ENCODE measurements around the gene TLK2.
"Not testable (repeated sequence)": the region's sequence is repeated elsewhere in the genome, so short reads cannot be mapped to it uniquely, and the experiment has no call there.

TLK2 gene

DNA sequence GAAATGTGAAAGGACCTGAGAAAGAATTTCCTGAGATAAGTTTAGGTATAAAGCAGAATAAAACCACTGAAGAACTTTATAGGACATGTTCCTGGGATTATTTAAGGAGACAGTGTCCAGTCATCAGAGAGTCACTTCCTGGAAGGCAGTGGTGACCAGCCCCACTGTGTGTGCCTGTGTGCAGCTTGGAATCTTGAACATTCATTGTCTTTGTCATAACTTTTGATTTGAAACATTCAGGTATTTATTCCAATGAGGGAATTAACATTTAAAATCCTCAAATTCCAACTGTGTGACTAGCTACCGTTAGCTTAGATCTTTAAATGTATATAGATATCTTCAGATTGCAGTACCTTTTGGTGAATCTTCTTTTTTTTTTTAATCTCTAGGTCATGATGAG lies 87.2 kb downstream of the TLK2 start:
- DNase-seq = no peak

DNA sequence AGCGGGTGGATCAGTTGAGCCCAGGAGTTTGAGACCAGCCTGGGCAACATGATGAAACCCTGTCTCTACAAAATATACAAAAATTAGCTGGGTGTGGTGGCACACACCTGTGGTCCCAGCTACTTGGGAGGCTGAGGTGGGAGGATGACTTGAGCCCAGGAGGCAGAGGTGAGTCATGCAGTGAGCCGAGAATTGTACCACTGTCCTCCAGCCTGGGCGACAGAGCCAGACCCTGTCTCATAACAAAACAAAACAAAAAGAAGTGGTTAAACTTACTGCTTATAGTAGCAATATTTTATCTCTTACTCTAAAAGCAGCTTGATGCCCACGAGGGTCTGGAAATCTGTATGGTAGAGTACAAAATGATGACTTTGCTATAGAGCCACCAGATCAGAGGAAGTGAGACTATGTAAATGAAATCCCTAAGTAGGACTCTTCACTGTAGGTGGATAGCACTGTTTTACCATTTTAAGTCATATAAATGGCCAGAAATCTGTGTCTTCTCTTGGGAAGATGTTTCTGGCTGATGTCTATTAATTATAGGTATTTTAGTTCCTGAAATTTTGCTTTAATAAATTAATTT lies 88.5 kb downstream of the TLK2 start:
- DNase-seq = no peak

- DNase-seq = no peak
Observed at GRCh38 chr17:62572488-62572887, 93.9 kb downstream of the TLK2 start.

GRCh38 chr17:62572888-62573401 lies 94.3 kb downstream of the TLK2 start:
- DNase-seq = no peak

DNA sequence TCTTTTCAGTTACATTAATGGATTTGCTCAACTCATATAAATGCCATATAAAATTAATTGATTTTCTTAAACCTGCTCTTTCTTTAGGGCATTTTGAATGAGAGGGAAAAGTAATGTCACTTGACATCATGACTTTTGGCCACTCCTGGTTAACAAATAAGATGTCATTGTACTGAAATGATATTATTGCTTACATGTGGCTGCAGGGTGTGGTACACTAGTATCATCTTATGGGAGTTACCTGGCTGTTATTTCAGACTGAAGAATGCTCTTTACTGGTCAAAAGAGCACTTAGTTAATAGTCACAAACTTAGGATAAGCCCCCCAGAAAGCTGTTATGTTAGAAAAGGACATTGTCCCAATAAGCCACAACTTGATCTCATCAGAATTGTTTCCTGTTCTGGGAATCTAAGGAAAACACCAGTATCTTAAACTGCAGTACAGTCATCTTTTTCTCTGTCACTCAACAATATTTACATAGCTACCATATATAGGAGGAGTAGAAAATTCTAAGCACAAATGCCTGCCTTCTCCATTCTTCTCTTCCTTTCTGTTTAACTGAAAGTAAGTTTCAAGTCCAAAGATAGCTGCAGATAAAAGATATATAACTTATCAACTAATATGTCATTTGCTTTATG lies 95.0 kb downstream of the TLK2 start:
- no peak for DNase-seq

DNA sequence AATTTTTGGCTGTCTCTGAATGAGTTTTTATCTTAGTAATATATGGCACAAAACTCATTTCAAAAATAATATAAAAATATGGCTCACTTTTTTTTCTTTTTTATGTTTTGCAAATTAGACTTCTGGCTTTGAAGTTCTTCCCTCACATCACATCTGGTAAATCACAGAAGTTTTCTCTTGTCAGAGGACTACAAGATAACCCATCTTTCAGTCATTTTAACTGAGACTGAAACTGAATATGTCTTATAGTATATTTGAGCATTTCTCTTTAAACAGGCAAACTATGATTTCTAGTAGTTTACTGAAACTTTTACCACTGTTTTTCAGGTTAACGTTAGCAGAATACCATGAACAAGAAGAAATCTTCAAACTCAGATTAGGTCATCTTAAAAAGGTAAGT lies 97.8 kb downstream of the TLK2 start:
- DNase-seq = no peak

- DNase-seq = no peak
Observed at GRCh38 chr17:62578757-62579487, 100.3 kb downstream of the TLK2 start.

- DNase-seq = no peak
Observed at GRCh38 chr17:62580947-62581346, 102.3 kb downstream of the TLK2 start.

- DNase-seq = no peak
Observed at GRCh38 chr17:62581764-62582163, 103.1 kb downstream of the TLK2 start.

DNA sequence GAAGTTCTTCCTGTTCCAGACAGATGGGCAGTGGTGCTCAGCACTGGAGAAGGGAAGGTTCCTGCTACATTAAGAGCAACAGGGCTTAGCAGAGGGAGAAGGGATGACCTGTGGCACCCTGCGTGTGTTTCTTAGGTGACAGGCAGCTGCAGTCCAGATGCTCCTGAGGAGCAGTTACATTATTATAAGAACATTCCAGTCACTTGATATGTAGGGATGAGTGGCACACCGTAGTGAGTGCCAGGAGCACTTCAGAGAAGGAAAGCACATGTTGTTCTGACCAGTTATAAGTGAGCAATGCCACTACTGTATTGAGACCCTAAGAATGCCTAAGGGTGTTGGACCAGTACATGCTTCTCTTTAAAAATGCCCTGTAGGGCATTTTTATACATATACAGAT lies 108.9 kb downstream of the TLK2 start:
- DNase-seq = no peak

GRCh38 chr17:62588109-62588508 lies 109.5 kb downstream of the TLK2 start:
- DNase-seq = no peak

DNA sequence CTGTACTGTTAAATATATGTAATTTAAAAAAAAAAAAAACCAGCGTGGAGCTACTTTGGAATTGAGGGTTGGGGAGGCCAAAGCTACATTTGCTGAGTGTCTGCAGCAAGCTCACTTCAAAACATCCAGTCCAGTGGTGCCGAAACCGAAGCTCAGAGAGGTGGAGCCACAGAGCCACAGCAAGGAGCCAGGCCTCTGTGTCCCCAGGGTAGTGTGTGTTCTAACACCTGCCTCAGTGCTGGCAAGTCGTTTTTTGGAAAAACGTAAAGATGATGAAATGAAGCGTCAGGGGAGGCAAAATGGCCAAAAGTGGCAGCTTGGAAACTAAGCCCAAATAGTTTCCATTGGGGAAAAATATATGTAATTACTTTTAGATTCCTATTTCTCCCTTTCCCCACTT lies 112.7 kb downstream of the TLK2 start:
- DNase-seq = no peak

- DNase-seq = not testable (repeated sequence)
Observed at GRCh38 chr17:62591822-62592221, 113.2 kb downstream of the TLK2 start.

- no peak for DNase-seq
Observed at GRCh38 chr17:62592341-62593099, 113.9 kb downstream of the TLK2 start.

- DNase-seq = no peak
Observed at GRCh38 chr17:62595484-62595883, 116.9 kb downstream of the TLK2 start.

GRCh38 chr17:62596662-62597061 lies 118.0 kb downstream of the TLK2 start:
- no peak for DNase-seq

DNA sequence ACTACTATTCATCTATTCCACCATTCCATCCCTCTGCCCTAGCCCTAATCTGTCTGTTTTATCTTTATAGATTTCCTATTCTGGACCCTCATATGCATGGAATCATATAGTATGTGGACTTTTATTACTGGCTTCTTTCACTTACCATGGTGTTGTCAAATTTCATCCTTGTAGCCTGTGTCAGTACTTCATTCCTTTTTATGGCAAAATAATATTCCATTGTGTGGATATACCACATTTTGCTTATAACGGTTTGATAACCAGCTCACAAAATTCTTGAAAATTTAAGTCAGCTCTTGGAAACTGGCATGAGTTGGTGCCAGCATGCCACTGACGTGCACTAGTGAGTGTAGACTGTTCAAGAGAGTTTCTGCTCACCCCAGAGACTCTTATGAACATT lies 118.5 kb downstream of the TLK2 start:
- no peak for DNase-seq

DNA sequence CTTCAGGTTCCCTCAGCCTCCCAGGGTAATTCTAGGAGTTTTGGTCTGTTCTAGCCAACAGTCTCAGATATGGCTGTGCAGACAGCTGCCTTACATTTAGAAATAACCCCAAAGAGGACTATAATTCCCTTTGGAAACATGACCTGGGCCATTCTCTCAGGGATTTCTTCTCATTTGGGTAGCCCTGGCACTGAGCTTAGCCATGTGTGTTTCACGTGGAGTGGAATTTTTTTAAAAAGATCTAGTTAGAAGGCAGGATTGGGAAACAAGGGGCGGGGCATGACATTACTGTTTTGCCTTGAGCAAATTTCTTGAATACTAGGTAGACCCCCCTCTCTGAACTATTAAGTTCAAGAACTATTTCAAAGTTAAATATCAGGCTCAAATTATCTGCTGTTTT lies 119.3 kb downstream of the TLK2 start:
- no peak for DNase-seq

DNA sequence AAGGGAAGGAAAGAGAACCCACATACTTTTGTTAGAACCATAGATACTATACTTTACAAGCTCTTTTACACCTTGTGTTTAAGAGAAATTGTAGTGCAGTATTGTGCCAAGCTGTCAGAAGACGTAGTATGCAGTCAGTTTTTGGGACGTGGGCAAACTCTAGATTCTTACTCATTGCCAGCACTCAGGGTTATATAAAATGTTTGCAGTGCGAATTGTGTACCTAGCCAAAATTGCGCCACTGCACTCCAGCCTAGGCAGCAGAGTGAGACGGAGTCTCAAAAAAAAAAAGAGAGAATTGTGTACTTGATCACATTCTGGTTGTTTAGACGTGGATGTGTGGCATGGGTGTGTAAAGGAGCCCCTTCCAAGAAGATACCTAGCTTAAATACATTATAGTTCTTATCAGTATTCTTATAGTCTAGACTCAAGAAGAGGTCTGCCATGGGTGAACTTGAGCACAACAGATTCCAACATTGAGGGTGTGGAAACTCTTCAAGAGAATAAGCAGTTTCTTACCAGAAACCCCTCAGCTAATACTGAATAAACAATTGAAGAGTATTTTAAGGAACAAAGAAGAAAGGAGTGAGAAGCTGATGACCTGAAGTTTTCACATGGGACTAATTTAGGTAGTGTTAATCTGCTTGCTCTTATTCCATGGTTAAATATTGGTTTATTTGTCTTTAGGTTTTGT lies 121.5 kb downstream of the TLK2 start:
- DNase-seq = no peak

DNA sequence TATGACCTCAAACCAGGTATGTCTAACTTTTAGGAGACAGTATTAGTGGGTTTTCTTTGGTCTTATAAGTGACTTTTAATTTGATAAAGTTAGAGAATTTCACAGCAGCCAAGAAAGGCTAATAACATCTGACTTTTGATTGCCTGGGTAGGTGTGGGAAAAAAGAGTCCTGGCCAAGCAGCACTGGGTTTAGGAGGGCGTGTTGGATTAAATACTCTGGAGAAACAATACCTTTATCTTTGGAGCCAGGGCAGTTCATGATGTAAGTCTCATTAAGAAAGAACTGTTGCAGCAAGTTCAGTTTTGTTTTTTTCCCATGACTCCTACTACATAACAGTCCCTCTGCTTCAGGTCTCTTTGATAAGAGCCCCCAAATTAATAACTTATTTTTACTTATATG lies 122.2 kb downstream of the TLK2 start:
- no peak for DNase-seq

GRCh38 chr17:62601471-62601870 lies 122.8 kb downstream of the TLK2 start:
- no peak for DNase-seq

DNA sequence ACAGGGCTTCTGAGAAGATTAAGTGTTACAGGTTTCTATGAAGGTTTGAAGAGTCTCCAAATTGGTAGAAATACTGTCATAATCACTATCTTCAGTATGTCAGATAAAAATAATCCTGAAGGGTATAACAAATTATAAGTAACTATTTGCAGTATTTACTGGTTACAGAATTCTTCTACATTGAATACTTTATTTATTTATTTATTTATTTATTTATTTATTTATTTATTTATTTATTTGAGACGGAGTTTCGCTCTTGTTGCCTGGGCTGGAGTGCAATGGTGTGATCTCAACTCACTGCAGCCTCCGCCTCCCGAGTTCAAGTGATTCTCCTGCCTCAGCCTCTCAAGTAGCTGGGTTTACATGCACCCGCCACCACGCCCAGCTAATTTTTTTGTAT lies 125.2 kb downstream of the TLK2 start:
- DNase-seq = not testable (repeated sequence)

- no peak for DNase-seq
Observed at GRCh38 chr17:62605588-62605987, 127.0 kb downstream of the TLK2 start.
